ENCODE results near the gene HLA-G.

GRCh38 chr6:29813809-29814208, 13.8 kb upstream of the HLA-G start:
- TF ChIP-seq CTCF (IDR thresholded peaks at IDR 0.05) (no peak), POLR2A (IDR thresholded peaks at IDR 0.05) (no peak)

All from testis (tissue), 2 donors.